Thyroid gland (tissue), 4 donors: ENCODE measurements around the gene TXLNG.
"Not testable (repeated sequence)": the region's sequence is repeated elsewhere in the genome, so short reads cannot be mapped to it uniquely, and the experiment has no call there.

Experiments
- CTCF ChIP-seq, 6 experiments: fragments of 200-600 bp in 3 of 6; fragments of 450-650 bp in 3 of 6; sonication (generic) in 3 of 6; IDR thresholded peaks; one replicate each; pipeline ENCODE4 v1.5.1; 2016 to 2019; ENCODE audit warnings: antibody characterized with exemption in 6 of 6, mild to moderate bottlenecking in 2 of 6, inconsistent platforms in 1 of 6, moderate library complexity in 1 of 6
- POLR2A ChIP-seq, 2 donors: fragments of 450-650 bp; IDR thresholded peaks; one replicate each; pipeline ENCODE4 v1.6.1; 2017; ENCODE audit warnings: antibody characterized with exemption in 2 of 2, mild to moderate bottlenecking in 2 of 2, moderate library complexity in 1 of 2

GRCh38 chrX:16761500-16761899, 24.8 kb upstream of the TXLNG start:
- not testable (repeated sequence) for TF ChIP-seq CTCF, POLR2A (IDR thresholded peaks at IDR 0.05)
